Mesenchymal stem cell (in vitro differentiated cells and primary cell): ENCODE results near the gene UTP14A.

Source experiments
- DNase-seq: peaks from one replicate; pipeline ENCODE4 v3.0.0-alpha.2; 2013
- H2AFZ ChIP-seq: one replicate; pipeline ENCODE4 v1.6.1; 2013; ENCODE audit warnings: low read depth, mild to moderate bottlenecking, control low read depth, inconsistent platforms, low read length, moderate library complexity
- H2AK5ac ChIP-seq: 2 replicates; pipeline ENCODE4 v1.6.1; 2013; ENCODE audit warnings: low read length, moderate library complexity, mild to moderate bottlenecking, inconsistent platforms; ENCODE audit not compliant: severe bottlenecking
- H2BK120ac ChIP-seq: one replicate; pipeline ENCODE4 v1.6.1; 2013; ENCODE audit warnings: low read depth, mild to moderate bottlenecking, inconsistent platforms, low read length, moderate library complexity
- H2BK12ac ChIP-seq, 2 experiments: one replicate each; pipeline ENCODE4 v1.6.1; 2013; ENCODE audit warnings: inconsistent platforms in 2 of 2, low read length in 2 of 2, mild to moderate bottlenecking in 2 of 2, moderate library complexity in 2 of 2, control low read depth in 1 of 2
- H2BK15ac ChIP-seq: one replicate; pipeline ENCODE4 v1.6.1; 2013; ENCODE audit warnings: mild to moderate bottlenecking, low read depth, inconsistent platforms; ENCODE audit not compliant: poor library complexity, severe bottlenecking
- H2BK5ac ChIP-seq: 2 replicates; pipeline ENCODE4 v1.6.1; 2013; ENCODE audit warnings: low read depth, mild to moderate bottlenecking, low read length, control low read depth, inconsistent platforms; ENCODE audit not compliant: poor library complexity, severe bottlenecking
- H3K14ac ChIP-seq, 2 experiments: one replicate each; pipeline ENCODE4 v1.6.1; 2013; ENCODE audit warnings: inconsistent platforms in 2 of 2, low read length in 2 of 2, control low read depth in 1 of 2, mild to moderate bottlenecking in 1 of 2, moderate library complexity in 1 of 2
- H3K18ac ChIP-seq, 2 experiments: one replicate each; pipeline ENCODE4 v1.6.1; 2013; ENCODE audit warnings: inconsistent platforms in 2 of 2, low read length in 2 of 2, control low read depth in 1 of 2, low read depth in 1 of 2, mild to moderate bottlenecking in 1 of 2
- H3K23ac ChIP-seq, 2 experiments: one replicate each; pipeline ENCODE4 v1.6.1; 2013; ENCODE audit warnings: inconsistent platforms in 2 of 2, low read length in 2 of 2, mild to moderate bottlenecking in 2 of 2, moderate library complexity in 2 of 2, control low read depth in 1 of 2
- H3K27ac ChIP-seq: 2 replicates; pipeline ENCODE4 v1.5.1; 2013; ENCODE audit warnings: mild to moderate bottlenecking, moderate library complexity, low read length, control low read depth, inconsistent platforms; ENCODE audit not compliant: poor library complexity, severe bottlenecking
- H3K27me3 ChIP-seq, 2 experiments: 2 replicates each; pipeline versions ENCODE4 v1.6.1 to v1.7.0; 2013; ENCODE audit warnings: low read length in 2 of 2, mild to moderate bottlenecking in 2 of 2, moderate library complexity in 2 of 2, control low read depth in 1 of 2, inconsistent platforms in 1 of 2; ENCODE audit not compliant: control insufficient read depth in 1 of 2, insufficient read depth in 1 of 2
- H3K36me3 ChIP-seq, 2 experiments: 2 replicates each; pipeline versions ENCODE4 v1.6.1 to v1.7.0; 2013; ENCODE audit warnings: low read length in 2 of 2, control low read depth in 1 of 2, inconsistent platforms in 1 of 2, low read depth in 1 of 2, mild to moderate bottlenecking in 1 of 2; ENCODE audit not compliant: insufficient read depth in 2 of 2, control insufficient read depth in 1 of 2
- H3K4ac ChIP-seq, 2 experiments: one replicate each; pipeline ENCODE4 v1.6.1; 2013; ENCODE audit warnings: inconsistent platforms in 2 of 2, low read length in 2 of 2, mild to moderate bottlenecking in 2 of 2, moderate library complexity in 2 of 2, control low read depth in 1 of 2, low read depth in 1 of 2
- H3K4me1 ChIP-seq: 2 replicates; pipeline ENCODE4 v1.6.1; 2013; ENCODE audit warnings: low read depth, low read length, control low read depth; ENCODE audit not compliant: control insufficient read depth, insufficient read depth
- H3K4me2 ChIP-seq: 2 replicates; pipeline ENCODE4 v1.6.1; 2013; ENCODE audit warnings: low read length, mild to moderate bottlenecking, inconsistent platforms; ENCODE audit not compliant: poor library complexity, severe bottlenecking
- H3K4me3 ChIP-seq, 2 experiments: 2 replicates each; pipeline versions ENCODE4 v1.5.1 to v1.7.0; 2013; ENCODE audit warnings: low read length in 2 of 2, mild to moderate bottlenecking in 2 of 2, control low read depth in 1 of 2, low read depth in 1 of 2; ENCODE audit not compliant: insufficient read depth in 1 of 2
- H3K79me1 ChIP-seq: replicated peaks from 2 replicates; pipeline ENCODE4 v1.6.1; 2013; ENCODE audit warnings: mild to moderate bottlenecking, control low read depth, low read length, inconsistent platforms; ENCODE audit not compliant: poor library complexity, severe bottlenecking
- H3K9ac ChIP-seq: 2 replicates; pipeline ENCODE4 v1.7.0; 2013; ENCODE audit warnings: mild to moderate bottlenecking, low read length, moderate library complexity
- H3K9me3 ChIP-seq: 2 replicates; pipeline ENCODE4 v1.7.0; 2013; ENCODE audit warnings: mild to moderate bottlenecking, low read length; ENCODE audit not compliant: control insufficient read depth
- H4K8ac ChIP-seq: one replicate; pipeline ENCODE4 v1.6.1; 2013; ENCODE audit warnings: inconsistent platforms, mild to moderate bottlenecking, low read length, moderate library complexity
- H4K91ac ChIP-seq: one replicate; pipeline ENCODE4 v1.6.1; 2013; ENCODE audit warnings: mild to moderate bottlenecking, low read length, inconsistent platforms
- WGBS: methylation state at CpG from one replicate; pipeline ENCODE4 v1.1.7; 2013; ENCODE audit warnings: mixed read lengths; 5-methylcytosine and 5-hydroxymethylcytosine counted together

UTP14A gene

GRCh38 chrX:129957241-129958082, 51.5 kb downstream of the UTP14A start:
- peak overlapping the region in 1 of 2 experiments; percentile 48 for H3K14ac ChIP-seq
- WGBS = 19% methylated on average over 18 of the region's 56 CpGs
- no peak overlapping the region for H3K27ac ChIP-seq
- H3K9me3 ChIP-seq = no peaks in the 10 kb centered on the region
- peak overlapping the region; percentile 66 for H4K8ac ChIP-seq
- H3K23ac ChIP-seq = no peak overlapping the region
- DNase-seq = peak; percentile 35
- H3K79me1 ChIP-seq = no peaks in the 10 kb centered on the region
- no peak overlapping the region for H2BK5ac ChIP-seq
- H2BK12ac ChIP-seq = peak overlapping the region in 1 of 2 experiments; percentile 54
- H3K9ac ChIP-seq = peak overlapping the region; percentile 77
- peak overlapping the region; percentile 4 for H2BK15ac ChIP-seq
- H3K27me3 ChIP-seq = peaks cover 0 to 46% of the 10 kb centered on the region in 2 experiments
- H3K4me1 ChIP-seq = peaks cover 21% of the 10 kb centered on the region
- no peaks in the 10 kb centered on the region for H3K36me3 ChIP-seq
- H2BK120ac ChIP-seq = no peak overlapping the region
- H2AFZ ChIP-seq = peak overlapping the region; percentile 42
- peak overlapping the region; percentile 13 to 70 for H3K18ac ChIP-seq
- H4K91ac ChIP-seq = peak overlapping the region; percentile 43
- no peak overlapping the region for H2AK5ac ChIP-seq
- peak overlapping the region; percentile 58 to 66 for H3K4me3 ChIP-seq
- H3K4ac ChIP-seq = peak overlapping the region in 1 of 2 experiments; percentile 61
- peak overlapping the region; percentile 67 for H3K4me2 ChIP-seq

DNA sequence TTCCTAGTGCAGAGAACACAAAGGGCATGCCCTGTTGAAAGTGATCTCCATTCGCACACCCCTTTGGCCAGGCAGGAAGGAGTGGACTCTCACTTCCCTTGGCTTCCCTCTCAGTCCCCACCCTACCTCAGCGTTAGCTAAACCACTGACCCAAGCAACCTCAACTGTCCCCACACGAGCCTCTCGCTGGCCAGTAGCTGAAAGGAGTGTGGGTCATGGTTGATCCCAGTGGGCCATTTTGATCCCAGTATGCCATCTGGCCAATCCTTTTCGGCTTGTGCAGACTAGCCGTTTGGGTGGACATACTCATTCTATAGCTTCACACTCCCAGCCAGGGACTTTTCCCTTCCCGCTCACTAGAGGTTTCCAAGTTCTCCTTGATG, 52.1 kb downstream of the UTP14A start:
- Histone ChIP-seq H3K4ac (no peak overlapping the region), H3K23ac (no peak overlapping the region), H2BK12ac (peak overlapping the region in 1 of 2 experiments; percentile 54), H2BK120ac (no peak overlapping the region), H2BK5ac (no peak overlapping the region), H4K8ac (peak overlapping the region; percentile 66), H3K18ac (peak overlapping the region in 1 of 2 experiments; percentile 13), H3K9me3 (no peaks in the 10 kb centered on the region), H4K91ac (peak overlapping the region; percentile 39), H2BK15ac (no peak overlapping the region), H2AFZ (no peak overlapping the region), H3K9ac (no peak overlapping the region), H3K27me3 (peaks cover 0 to 49% of the 10 kb centered on the region in 2 experiments), H2AK5ac (no peak overlapping the region), H3K36me3 (no peaks in the 10 kb centered on the region), H3K79me1 (no peaks in the 10 kb centered on the region), H3K4me3 (no peak overlapping the region), H3K14ac (peak overlapping the region in 1 of 2 experiments; percentile 48), H3K4me1 (peaks cover 18% of the 10 kb centered on the region), H3K4me2 (no peak overlapping the region), H3K27ac (no peak overlapping the region)
- WGBS = 44% methylated on average over 3 of the region's 7 CpGs
- no peak for DNase-seq

GRCh38 chrX:129958814-129959492, 53.0 kb downstream of the UTP14A start:
- no peak overlapping the region for H2BK120ac ChIP-seq
- H3K4me1 ChIP-seq = peaks cover 18% of the 10 kb centered on the region
- no peaks in the 10 kb centered on the region for H3K79me1 ChIP-seq
- no peak overlapping the region for H2BK5ac ChIP-seq
- DNase-seq = peak; percentile 67
- no peak overlapping the region for H2BK12ac ChIP-seq
- no peak overlapping the region for H4K8ac ChIP-seq
- no peak overlapping the region for H3K9ac ChIP-seq
- H4K91ac ChIP-seq = no peak overlapping the region
- no peaks in the 10 kb centered on the region for H3K9me3 ChIP-seq
- H3K23ac ChIP-seq = no peak overlapping the region
- H3K14ac ChIP-seq = peak overlapping the region in 1 of 2 experiments; percentile 26
- no peak overlapping the region for H3K4ac ChIP-seq
- H3K4me2 ChIP-seq = peak overlapping the region; percentile 54
- H3K27me3 ChIP-seq = peaks cover 0 to 45% of the 10 kb centered on the region in 2 experiments
- peak overlapping the region in 1 of 2 experiments; percentile 32 for H3K4me3 ChIP-seq
- no peaks in the 10 kb centered on the region for H3K36me3 ChIP-seq
- WGBS = 22% methylated on average over 7 of the region's 13 CpGs
- no peak overlapping the region for H2AK5ac ChIP-seq
- H3K27ac ChIP-seq = no peak overlapping the region
- no peak overlapping the region for H2AFZ ChIP-seq
- H2BK15ac ChIP-seq = no peak overlapping the region
- H3K18ac ChIP-seq = peak overlapping the region in 1 of 2 experiments; percentile 66

GRCh38 chrX:129959493-129959832, 53.5 kb downstream of the UTP14A start:
- Histone ChIP-seq H2BK120ac (no peak overlapping the region), H4K91ac (no peak overlapping the region), H3K4me2 (peak overlapping the region; percentile 54), H3K9ac (no peak overlapping the region), H2AFZ (no peak overlapping the region), H2AK5ac (no peak overlapping the region), H3K4ac (no peak overlapping the region), H3K18ac (peak overlapping the region in 1 of 2 experiments; percentile 66), H2BK15ac (no peak overlapping the region), H3K79me1 (no peaks in the 10 kb centered on the region), H3K4me3 (peak overlapping the region in 1 of 2 experiments; percentile 32), H2BK12ac (no peak overlapping the region), H3K9me3 (no peaks in the 10 kb centered on the region), H2BK5ac (no peak overlapping the region), H3K36me3 (no peaks in the 10 kb centered on the region), H3K27ac (no peak overlapping the region), H3K14ac (peak overlapping the region in 1 of 2 experiments; percentile 26), H3K27me3 (peaks cover 0 to 40% of the 10 kb centered on the region in 2 experiments), H3K23ac (no peak overlapping the region), H3K4me1 (peaks cover 18% of the 10 kb centered on the region), H4K8ac (no peak overlapping the region)
- DNase-seq = peak; percentile 51
- 1% methylated on average over 14 of the region's 19 CpGs for WGBS
